ENCODE measurements around the gene CRACR2B. TPM values are rescaled to one million over a fixed set of nuclear protein-coding genes. Genes with fewer than 3 reads are reported as not detected.

The CRACR2B gene
- total and polyA plus RNA-seq, 2 of the 13 experiments (the other 11 are each of a cell fraction or from before 2014, with no cell fraction given), result 14.9 to 21.0 TPM

DNA sequence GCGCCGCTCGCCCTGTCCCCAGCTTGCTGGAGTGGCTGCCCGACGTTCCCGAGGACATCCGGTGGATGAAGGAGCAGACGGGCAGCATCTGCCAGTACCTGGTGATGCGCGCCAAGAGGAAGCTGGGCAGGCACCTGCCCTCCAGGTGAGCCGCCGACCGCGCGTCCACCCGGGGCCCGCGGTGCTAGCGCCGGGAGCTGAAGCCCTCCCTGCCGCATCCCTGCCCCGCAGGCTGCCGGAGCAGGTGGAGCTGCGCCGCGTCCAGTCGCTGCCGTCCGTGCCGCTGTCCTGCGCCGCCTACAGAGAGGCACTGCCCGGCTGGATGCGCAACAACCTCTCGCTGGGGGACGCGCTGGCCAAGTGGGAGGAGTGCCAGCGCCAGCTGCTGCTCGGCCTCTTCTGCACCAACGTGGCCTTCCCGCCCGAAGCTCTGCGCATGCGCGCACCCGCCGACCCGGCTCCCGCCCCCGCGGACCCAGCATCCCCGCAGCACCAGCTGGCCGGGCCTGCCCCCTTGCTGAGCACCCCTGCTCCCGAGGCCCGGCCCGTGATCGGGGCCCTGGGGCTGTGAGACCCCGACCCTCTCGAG, 3.3 kb upstream of the CRACR2B start (continued):
- TF ChIP-seq, protein P1, sequence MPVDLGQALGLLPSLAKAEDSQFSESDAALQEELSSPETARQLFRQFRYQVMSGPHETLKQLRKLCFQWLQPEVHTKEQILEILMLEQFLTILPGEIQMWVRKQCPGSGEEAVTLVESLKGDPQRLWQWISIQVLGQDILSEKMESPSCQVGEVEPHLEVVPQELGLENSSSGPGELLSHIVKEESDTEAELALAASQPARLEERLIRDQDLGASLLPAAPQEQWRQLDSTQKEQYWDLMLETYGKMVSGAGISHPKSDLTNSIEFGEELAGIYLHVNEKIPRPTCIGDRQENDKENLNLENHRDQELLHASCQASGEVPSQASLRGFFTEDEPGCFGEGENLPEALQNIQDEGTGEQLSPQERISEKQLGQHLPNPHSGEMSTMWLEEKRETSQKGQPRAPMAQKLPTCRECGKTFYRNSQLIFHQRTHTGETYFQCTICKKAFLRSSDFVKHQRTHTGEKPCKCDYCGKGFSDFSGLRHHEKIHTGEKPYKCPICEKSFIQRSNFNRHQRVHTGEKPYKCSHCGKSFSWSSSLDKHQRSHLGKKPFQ (CRISPR knock-in tag; IDR thresholded peaks at IDR 0.05; ENCODE audit: insufficient replicate concordance), result no peak
- 0 out of 2 replicates have a peak, but pooled peaks have one; percentile 12 for TF ChIP-seq HOXA3 (CRISPR knock-in tag; IDR thresholded peaks at IDR 0.05)
- no peak for TF ChIP-seq ARNT (IDR thresholded peaks at IDR 0.05)

DNA sequence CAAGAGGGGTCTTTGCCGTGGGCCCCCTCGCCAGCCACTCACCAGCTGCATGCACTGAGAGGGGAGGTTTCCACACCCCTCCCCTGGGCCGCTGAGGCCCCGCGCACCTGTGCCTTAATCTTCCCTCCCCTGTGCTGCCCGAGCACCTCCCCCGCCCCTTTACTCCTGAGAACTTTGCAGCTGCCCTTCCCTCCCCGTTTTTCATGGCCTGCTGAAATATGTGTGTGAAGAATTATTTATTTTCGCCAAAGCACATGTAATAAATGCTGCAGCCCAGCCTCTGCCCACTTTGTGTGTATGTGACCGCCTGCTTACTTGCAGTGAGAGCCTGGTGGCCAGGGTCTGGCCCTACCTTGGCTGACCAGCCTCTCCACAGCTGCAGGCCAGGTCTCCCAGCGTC, 2.8 kb upstream of the CRACR2B start:
- FAIRE-seq (no peak), DNase-seq (ENCODE audit: low spot score) (no peak), ATAC-seq (no peak)
- 90% methylated on average over 9 of the region's 11 CpGs for WGBS (ENCODE audit: low lambda C conversion rate)
- no peak overlapping the region for H3K4me3 ChIP-seq (replicated peaks in 1 of 3; ENCODE audit: insufficient read depth in 1 of 3, low read depth in 2 of 3, low read length in 3 of 3)
- peaks cover 8 to 22% of the 10 kb centered on the region in 2 experiments; a peak in 4 of 5 replicates for H3K36me3 ChIP-seq (replicated peaks in 1 of 2; ENCODE audit: control insufficient read depth in 1 of 2, insufficient read depth in 2 of 2, low read length in 2 of 2)
- H2AFZ ChIP-seq (ENCODE audit: low read length), result no peak overlapping the region
- H3K27ac ChIP-seq (ENCODE audit: extremely low read length, insufficient read depth, low read length), result no peak overlapping the region
- ChIA-PET CTCF (ENCODE audit: low intra/inter-chr PET ratio, low total read pairs) (no interaction called here), POLR2A (interaction anchor here (1.1 to 11.6 kb wide), 3 partner anchors 16 to 118 kb away, joined by 3 to 141 read pairs (median 5); partner anchors contain the start of genes EPS8L2, POLR2L, RPLP2 and TSPAN4)
- no peaks in the 10 kb centered on the region for H3K9me3 ChIP-seq (ENCODE audit: low read length)
- TF ChIP-seq, protein P2, sequence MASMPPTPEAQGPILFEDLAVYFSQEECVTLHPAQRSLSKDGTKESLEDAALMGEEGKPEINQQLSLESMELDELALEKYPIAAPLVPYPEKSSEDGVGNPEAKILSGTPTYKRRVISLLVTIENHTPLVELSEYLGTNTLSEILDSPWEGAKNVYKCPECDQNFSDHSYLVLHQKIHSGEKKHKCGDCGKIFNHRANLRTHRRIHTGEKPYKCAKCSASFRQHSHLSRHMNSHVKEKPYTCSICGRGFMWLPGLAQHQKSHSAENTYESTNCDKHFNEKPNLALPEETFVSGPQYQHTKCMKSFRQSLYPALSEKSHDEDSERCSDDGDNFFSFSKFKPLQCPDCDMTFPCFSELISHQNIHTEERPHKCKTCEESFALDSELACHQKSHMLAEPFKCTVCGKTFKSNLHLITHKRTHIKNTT (CRISPR knock-in tag; IDR thresholded peaks at IDR 0.05), result no peak
- TF ChIP-seq ZBTB42 (CRISPR knock-in tag; IDR thresholded peaks at IDR 0.05) (no peak), RNF2 (conservative IDR thresholded peaks at IDR 0.05; ENCODE audit: low read depth) (no peak), ZNF562 (CRISPR knock-in tag; IDR thresholded peaks at IDR 0.05; ENCODE audit: borderline replicate concordance) (no peak), ATAD3A (CRISPR knock-in tag; IDR thresholded peaks at IDR 0.05) (no peak), FOXP1 (IDR thresholded peaks at IDR 0.05) (no peak), FOXP1 (CRISPR knock-in tag; IDR thresholded peaks at IDR 0.05) (no peak), TP53 (CRISPR knock-in tag; conservative IDR thresholded peaks at IDR 0.05) (no peak), SMYD3 (CRISPR knock-in tag; IDR thresholded peaks at IDR 0.05) (no peak)
- TF ChIP-seq, protein P3, sequence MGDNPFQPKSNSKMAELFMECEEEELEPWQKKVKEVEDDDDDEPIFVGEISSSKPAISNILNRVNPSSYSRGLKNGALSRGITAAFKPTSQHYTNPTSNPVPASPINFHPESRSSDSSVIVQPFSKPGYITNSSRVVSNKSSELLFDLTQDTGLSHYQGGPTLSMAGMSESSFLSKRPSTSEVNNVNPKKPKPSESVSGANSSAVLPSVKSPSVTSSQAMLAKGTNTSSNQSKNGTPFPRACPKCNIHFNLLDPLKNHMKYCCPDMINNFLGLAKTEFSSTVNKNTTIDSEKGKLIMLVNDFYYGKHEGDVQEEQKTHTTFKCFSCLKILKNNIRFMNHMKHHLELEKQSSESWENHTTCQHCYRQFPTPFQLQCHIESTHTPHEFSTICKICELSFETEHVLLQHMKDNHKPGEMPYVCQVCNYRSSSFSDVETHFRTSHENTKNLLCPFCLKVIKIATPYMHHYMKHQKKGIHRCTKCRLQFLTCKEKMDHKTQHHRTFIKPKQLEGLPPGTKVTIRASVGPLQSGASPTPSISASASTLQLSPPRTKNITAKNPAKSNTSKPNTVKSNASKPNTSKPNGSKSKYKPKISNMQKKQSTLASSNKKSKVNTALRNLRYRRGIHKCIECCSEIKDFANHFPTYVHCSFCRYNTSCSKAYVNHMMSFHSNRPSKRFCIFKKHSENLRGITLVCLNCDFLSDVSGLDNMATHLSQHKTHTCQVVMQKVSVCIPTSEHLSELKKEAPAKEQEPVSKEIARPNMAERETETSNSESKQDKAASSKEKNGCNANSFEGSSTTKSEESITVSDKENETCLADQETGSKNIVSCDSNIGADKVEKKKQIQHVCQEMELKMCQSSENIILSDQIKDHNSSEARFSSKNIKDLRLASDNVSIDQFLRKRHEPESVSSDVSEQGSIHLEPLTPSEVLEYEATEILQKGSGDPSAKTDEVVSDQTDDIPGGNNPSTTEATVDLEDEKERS (CRISPR knock-in tag; IDR thresholded peaks at IDR 0.05), result no peak
- TF ChIP-seq, protein P4, sequence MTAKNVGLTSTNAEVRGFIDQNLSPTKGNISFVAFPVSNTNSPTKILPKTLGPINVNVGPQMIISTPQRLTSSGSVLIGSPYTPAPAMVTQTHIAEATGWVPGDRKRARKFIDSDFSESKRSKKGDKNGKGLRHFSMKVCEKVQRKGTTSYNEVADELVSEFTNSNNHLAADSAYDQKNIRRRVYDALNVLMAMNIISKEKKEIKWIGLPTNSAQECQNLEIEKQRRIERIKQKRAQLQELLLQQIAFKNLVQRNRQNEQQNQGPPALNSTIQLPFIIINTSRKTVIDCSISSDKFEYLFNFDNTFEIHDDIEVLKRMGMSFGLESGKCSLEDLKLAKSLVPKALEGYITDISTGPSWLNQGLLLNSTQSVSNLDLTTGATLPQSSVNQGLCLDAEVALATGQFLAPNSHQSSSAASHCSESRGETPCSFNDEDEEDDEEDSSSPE (CRISPR knock-in tag; IDR thresholded peaks at IDR 0.05), result no peak
- H3K4me2 ChIP-seq (ENCODE audit: low read depth, low read length), result no peak overlapping the region
- H3K4me1 ChIP-seq (ENCODE audit: insufficient read depth, low read length), result peaks cover 60% of the 10 kb centered on the region
- intact Hi-C loops (cut with micrococcal nuclease; ENCODE audit: unreplicated experiment), result no loop called here
- BruUV-seq (replicated peaks), result no TSS peak
- in situ Hi-C loops (cut with HindIII; ENCODE audit: extremely low pct_ligation_motif_present, low pct_unique_long_range_greater_than_20kb), result no loop called here
- peaks cover 20% of the 10 kb centered on the region for H4K20me1 ChIP-seq (ENCODE audit: insufficient read depth, low read length)
- H3K79me2 ChIP-seq (ENCODE audit: insufficient read depth, low read length), result peaks cover 20% of the 10 kb centered on the region
- H3K27me3 ChIP-seq (ENCODE audit: control insufficient read depth in 1 of 2, insufficient read depth in 2 of 2, low read length in 2 of 2), result no peaks in the 10 kb centered on the region; a peak in 1 of 5 replicates
- no peak overlapping the region for H3K9ac ChIP-seq (ENCODE audit: insufficient read depth, low read depth, low read length)

Data from HepG2 (cell line).